Choroid plexus epithelial cell (primary cell): Measurements from ENCODE around the gene COL26A1.

Source experiments
- DNase-seq: peaks from one replicate; pipeline ENCODE4 v3.0.0-alpha.2; 2010; ENCODE audit warnings: low read depth
- H3K4me3 ChIP-seq: 2 replicates; pipeline ENCODE4 v1.5.1; 2011; ENCODE audit warnings: low read depth, mild to moderate bottlenecking, control low read depth, low read length, moderate library complexity
- CTCF ChIP-seq: conservative IDR thresholded peaks from 2 replicates; pipeline ENCODE4 v1.5.1; 2011; ENCODE audit warnings: low read depth, mild to moderate bottlenecking, control low read depth, inconsistent platforms, low read length, moderate library complexity

COL26A1 gene

DNA sequence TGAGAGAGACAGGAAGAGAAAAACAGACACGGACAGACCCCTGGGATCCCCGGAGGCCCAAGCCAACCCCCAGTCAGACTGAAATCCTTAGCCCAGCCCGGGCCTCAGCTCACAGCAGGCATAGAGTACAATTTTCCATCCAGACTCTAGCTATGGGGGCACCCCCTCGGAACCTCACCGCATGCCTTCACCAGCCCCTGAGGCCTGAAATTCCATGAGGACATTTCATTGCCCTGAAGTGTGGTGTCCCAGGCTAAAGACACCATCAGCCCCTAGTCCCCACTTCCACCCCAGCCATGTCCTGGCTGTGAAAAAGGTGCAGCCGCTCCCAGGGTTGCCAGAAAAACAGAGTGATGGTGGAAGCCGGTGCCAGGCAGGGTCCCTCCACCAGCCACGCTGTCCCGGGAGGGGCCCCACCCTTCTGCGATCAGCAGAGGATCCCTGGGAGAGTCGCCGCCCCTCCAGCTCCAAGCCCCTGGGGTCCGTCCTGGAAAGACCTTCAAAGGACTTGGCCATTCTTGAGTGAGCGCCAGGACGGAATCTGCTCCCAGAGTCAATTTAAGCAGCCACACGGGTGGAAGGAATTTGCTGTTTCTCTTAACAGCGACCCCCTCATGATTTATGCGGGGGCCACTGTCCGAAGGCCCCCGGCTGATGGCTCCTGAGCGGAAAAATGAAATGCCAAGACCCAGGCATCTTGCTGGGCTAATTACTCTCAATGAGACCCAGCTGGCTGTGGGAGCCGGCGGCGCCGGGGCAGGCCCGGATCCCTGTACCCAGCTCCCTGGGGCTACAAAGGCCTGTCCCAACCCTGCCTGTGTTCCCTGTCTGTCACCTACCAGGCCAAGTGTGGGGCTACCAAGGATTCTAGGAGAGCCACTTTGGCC is 243.2 kb downstream of the COL26A1 start:
- DNase-seq = no peak
- H3K4me3 ChIP-seq = no peak overlapping the region
- TF ChIP-seq CTCF = no peak

GRCh38 chr7:101606498-101606923 is 243.8 kb downstream of the COL26A1 start:
- no peak for TF ChIP-seq CTCF
- H3K4me3 ChIP-seq = no peak overlapping the region
- DNase-seq = no peak
